ENCODE measurements around the gene POPDC3. TPM values are rescaled to one million over a fixed set of nuclear protein-coding genes. Genes with fewer than 3 reads are reported as not detected.

Gene POPDC3
- polyA plus RNA-seq, 4 donors: 0.21 to 0.54 (median 0.24) TPM; not detected in 1

DNA sequence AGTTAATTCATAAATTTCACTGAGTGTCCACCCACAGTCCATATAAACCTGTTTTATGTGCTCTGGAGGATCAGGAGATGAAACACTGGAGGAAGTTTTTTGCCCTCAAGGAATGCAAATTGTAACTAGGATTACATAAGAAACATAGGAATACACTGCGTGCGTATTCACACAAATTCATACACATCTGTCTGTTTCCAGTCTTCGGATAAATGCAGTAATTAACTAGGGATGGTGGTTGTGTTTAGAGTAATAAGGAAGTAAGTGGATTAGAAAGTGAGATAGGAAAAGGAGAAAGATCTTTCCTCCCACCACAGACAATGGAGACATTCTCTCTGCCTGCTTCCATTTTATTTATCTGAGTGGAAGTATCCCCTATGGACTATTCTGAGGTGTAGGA lies 35.7 kb upstream of the POPDC3 start:
- Histone ChIP-seq H3K27ac (ENCODE audit: low read depth in 1 of 3, low read length in 2 of 3) (no peak overlapping the region), H3K9me3 (ENCODE audit: control insufficient read depth in 2 of 2, insufficient read depth in 1 of 2, low read depth in 1 of 2, low read length in 1 of 2) (no peaks in the 10 kb centered on the region), H3K4me3 (ENCODE audit: low read depth in 1 of 3, low read length in 3 of 3) (peak overlapping the region in 1 of 3 donors; percentile 13), H3K27me3 (ENCODE audit: control insufficient read depth in 3 of 3, insufficient read depth in 3 of 3, low read length in 3 of 3) (no peaks in the 10 kb centered on the region), H3K36me3 (ENCODE audit: control insufficient read depth in 3 of 3, insufficient read depth in 2 of 3, low read depth in 1 of 3, low read length in 3 of 3) (no peaks in the 10 kb centered on the region), H3K4me1 (ENCODE audit: control insufficient read depth in 3 of 3, insufficient read depth in 2 of 3, low read depth in 1 of 3, low read length in 2 of 3) (no peaks in the 10 kb centered on the region)
- WGBS, 3 donors: 23 to 69% (median 32%) methylated on average over 3 of the region's 3 CpGs
- DNase-seq (peak; percentile 12 to 32), FAIRE-seq (no peak)

GRCh38 chr6:105214668-105215067 lies 34.9 kb upstream of the POPDC3 start:
- Histone ChIP-seq H3K27ac (ENCODE audit: low read depth in 1 of 3, low read length in 2 of 3) (no peak overlapping the region), H3K27me3 (ENCODE audit: control insufficient read depth in 3 of 3, insufficient read depth in 3 of 3, low read length in 3 of 3) (no peaks in the 10 kb centered on the region), H3K9me3 (ENCODE audit: control insufficient read depth in 2 of 2, insufficient read depth in 1 of 2, low read depth in 1 of 2, low read length in 1 of 2) (no peaks in the 10 kb centered on the region), H3K36me3 (ENCODE audit: control insufficient read depth in 3 of 3, insufficient read depth in 2 of 3, low read depth in 1 of 3, low read length in 3 of 3) (no peaks in the 10 kb centered on the region), H3K4me3 (ENCODE audit: low read depth in 1 of 3, low read length in 3 of 3) (no peak overlapping the region), H3K4me1 (ENCODE audit: control insufficient read depth in 3 of 3, insufficient read depth in 2 of 3, low read depth in 1 of 3, low read length in 2 of 3) (no peaks in the 10 kb centered on the region)
- no peak for DNase-seq
- FAIRE-seq: no peak

DNA sequence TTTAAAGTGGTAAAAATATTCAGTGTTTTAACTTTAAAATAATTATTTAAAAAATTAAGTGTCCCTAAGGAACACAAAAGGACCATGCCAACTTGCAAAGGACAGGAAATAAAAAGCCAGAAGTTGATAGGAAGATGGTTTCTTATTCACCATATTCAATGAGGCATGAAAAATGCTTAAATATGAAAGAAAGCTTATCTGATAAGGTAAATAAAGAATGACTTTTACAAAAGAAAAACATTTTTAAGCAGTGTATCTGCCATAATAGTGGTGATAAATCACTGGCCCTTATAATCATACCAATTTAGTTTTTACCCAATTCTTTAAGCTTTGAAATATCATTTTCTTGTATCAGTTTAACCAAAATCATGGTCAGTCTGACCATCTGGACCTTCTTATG lies 33.5 kb upstream of the POPDC3 start:
- FAIRE-seq (no peak), DNase-seq (no peak)
- Histone ChIP-seq H3K27ac (ENCODE audit: low read depth in 1 of 3, low read length in 2 of 3) (no peak overlapping the region), H3K27me3 (ENCODE audit: control insufficient read depth in 3 of 3, insufficient read depth in 3 of 3, low read length in 3 of 3) (no peaks in the 10 kb centered on the region), H3K36me3 (ENCODE audit: control insufficient read depth in 3 of 3, insufficient read depth in 2 of 3, low read depth in 1 of 3, low read length in 3 of 3) (no peaks in the 10 kb centered on the region), H3K9me3 (ENCODE audit: control insufficient read depth in 2 of 2, insufficient read depth in 1 of 2, low read depth in 1 of 2, low read length in 1 of 2) (no peaks in the 10 kb centered on the region), H3K4me3 (ENCODE audit: low read depth in 1 of 3, low read length in 3 of 3) (no peak overlapping the region), H3K4me1 (ENCODE audit: control insufficient read depth in 3 of 3, insufficient read depth in 2 of 3, low read depth in 1 of 3, low read length in 2 of 3) (no peaks in the 10 kb centered on the region)

DNA sequence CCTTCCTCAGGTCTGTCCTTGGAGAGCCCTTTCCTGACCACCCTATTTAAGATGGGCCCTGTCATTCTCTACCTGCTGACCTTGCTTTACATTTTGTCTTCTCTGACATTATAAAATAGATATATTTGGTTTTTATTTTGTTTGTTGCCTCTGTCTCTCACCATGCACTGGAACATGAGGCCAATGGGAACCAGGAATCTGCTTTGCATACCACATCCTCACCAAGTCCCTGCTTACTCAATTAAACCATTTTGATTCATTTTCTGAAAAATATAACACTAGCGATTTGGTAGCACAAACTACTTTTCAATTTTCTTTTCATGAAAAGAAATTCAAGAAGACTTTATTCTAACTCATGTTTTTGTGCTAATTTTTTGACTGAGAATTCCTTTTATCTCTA lies 32.8 kb upstream of the POPDC3 start:
- no peak for FAIRE-seq
- H3K4me3 ChIP-seq (ENCODE audit: low read depth in 1 of 3, low read length in 3 of 3): no peak overlapping the region
- H3K27me3 ChIP-seq (ENCODE audit: control insufficient read depth in 3 of 3, insufficient read depth in 3 of 3, low read length in 3 of 3): no peaks in the 10 kb centered on the region
- no peak overlapping the region for H3K27ac ChIP-seq (ENCODE audit: low read depth in 1 of 3, low read length in 2 of 3)
- H3K9me3 ChIP-seq (ENCODE audit: control insufficient read depth in 2 of 2, insufficient read depth in 1 of 2, low read depth in 1 of 2, low read length in 1 of 2): no peaks in the 10 kb centered on the region
- H3K4me1 ChIP-seq (ENCODE audit: control insufficient read depth in 3 of 3, insufficient read depth in 2 of 3, low read depth in 1 of 3, low read length in 2 of 3): no peaks in the 10 kb centered on the region
- 76 to 89% (median 81%) methylated on average over 1 of the region's 1 CpG for WGBS, 3 donors
- H3K36me3 ChIP-seq (ENCODE audit: control insufficient read depth in 3 of 3, insufficient read depth in 2 of 3, low read depth in 1 of 3, low read length in 3 of 3): no peaks in the 10 kb centered on the region
- DNase-seq: no peak

- no peak overlapping the region for H3K4me3 ChIP-seq (ENCODE audit: low read depth in 1 of 3, low read length in 3 of 3)
- DNase-seq: no peak
- H3K4me1 ChIP-seq (ENCODE audit: control insufficient read depth in 3 of 3, insufficient read depth in 2 of 3, low read depth in 1 of 3, low read length in 2 of 3): no peaks in the 10 kb centered on the region
- H3K27ac ChIP-seq (ENCODE audit: low read depth in 1 of 3, low read length in 2 of 3): no peak overlapping the region
- H3K27me3 ChIP-seq (ENCODE audit: control insufficient read depth in 3 of 3, insufficient read depth in 3 of 3, low read length in 3 of 3): no peaks in the 10 kb centered on the region
- H3K9me3 ChIP-seq (ENCODE audit: control insufficient read depth in 2 of 2, insufficient read depth in 1 of 2, low read depth in 1 of 2, low read length in 1 of 2): no peaks in the 10 kb centered on the region
- no peaks in the 10 kb centered on the region for H3K36me3 ChIP-seq (ENCODE audit: control insufficient read depth in 3 of 3, insufficient read depth in 2 of 3, low read depth in 1 of 3, low read length in 3 of 3)
- 84 to 90% (median 87%) methylated on average over 3 of the region's 3 CpGs for WGBS, 3 donors
- no peak for FAIRE-seq
Measured at GRCh38 chr6:105211831-105212230, 32.0 kb upstream of the POPDC3 start.

DNA sequence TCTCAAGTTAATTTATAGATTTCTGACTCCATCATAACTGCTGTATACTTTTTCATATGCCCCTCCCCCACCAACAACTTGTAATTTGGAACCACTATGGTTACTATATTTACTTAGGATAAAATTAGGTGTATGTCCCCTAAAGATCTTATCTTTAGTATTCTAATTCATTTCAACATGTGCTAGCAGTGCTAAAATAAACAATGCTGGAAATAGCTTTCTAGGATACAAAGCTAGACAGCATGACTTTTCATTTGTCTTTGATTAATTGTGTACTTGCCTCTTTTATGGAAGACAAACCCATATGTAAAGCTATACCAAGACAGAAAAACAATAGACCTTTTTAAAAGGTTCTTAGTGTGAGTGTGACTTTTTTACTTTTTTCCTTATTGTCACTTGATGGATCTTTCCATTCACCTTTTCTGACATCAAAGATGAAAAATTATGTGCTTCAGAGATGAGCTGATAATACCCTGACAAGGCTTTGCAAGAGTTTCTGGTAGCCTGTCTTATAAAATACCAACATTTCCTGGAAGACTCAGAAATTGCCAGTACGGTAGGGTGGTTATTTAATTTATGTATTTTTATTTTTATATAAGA lies 31.2 kb upstream of the POPDC3 start:
- no peaks in the 10 kb centered on the region for H3K9me3 ChIP-seq (ENCODE audit: control insufficient read depth in 2 of 2, insufficient read depth in 1 of 2, low read depth in 1 of 2, low read length in 1 of 2)
- WGBS, 3 donors: 90 to 94% (median 93%) methylated on average over 1 of the region's 1 CpG
- FAIRE-seq: no peak

DNA sequence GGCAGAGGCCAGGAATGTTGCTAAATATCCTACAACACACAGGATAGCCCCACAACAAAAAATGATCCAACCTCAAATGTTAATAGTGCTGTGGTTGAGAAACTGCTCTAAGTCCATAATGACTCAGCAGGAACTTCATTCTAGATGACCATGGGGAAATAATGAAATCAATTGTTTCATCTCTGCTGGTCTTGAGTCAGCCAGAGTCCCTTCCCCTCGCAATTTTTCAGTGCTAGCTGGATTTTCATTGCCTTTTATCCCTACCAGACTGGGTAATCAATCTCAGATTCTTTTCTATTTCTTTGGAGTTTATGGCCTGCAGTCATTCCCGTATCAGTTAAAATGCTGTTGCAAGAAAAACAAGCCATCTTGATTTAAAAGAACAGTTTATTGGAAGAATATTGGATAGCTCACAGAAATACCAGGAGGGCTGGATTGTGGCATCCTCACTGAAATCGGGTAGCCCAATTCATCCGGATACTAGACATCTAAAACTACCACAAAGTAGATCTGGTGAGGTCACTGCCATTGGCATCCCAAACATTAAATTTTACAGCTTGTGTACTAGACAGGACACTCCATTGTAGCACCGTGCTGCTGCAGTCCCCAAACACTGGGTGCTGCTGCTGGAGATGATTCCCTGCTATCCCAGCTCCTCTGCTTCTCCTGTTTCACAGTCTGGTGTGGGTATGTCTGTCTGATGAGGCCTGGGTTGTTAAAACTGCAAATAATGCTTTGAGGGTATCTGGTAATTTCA lies 30.3 kb upstream of the POPDC3 start:
- no peak overlapping the region for H3K4me3 ChIP-seq (ENCODE audit: low read depth in 1 of 3, low read length in 3 of 3)
- peak in 1 of 2 donors; percentile 20 for DNase-seq
- H3K27me3 ChIP-seq (ENCODE audit: control insufficient read depth in 3 of 3, insufficient read depth in 3 of 3, low read length in 3 of 3): no peaks in the 10 kb centered on the region
- H3K27ac ChIP-seq (ENCODE audit: low read depth in 1 of 3, low read length in 2 of 3): no peak overlapping the region
- no peak for FAIRE-seq
- H3K36me3 ChIP-seq (ENCODE audit: control insufficient read depth in 3 of 3, insufficient read depth in 2 of 3, low read depth in 1 of 3, low read length in 3 of 3): no peaks in the 10 kb centered on the region
- H3K9me3 ChIP-seq (ENCODE audit: control insufficient read depth in 2 of 2, insufficient read depth in 1 of 2, low read depth in 1 of 2, low read length in 1 of 2): no peaks in the 10 kb centered on the region
- H3K4me1 ChIP-seq (ENCODE audit: control insufficient read depth in 3 of 3, insufficient read depth in 2 of 3, low read depth in 1 of 3, low read length in 2 of 3): no peaks in the 10 kb centered on the region
- WGBS, 3 donors: 74 to 76% (median 76%) methylated on average over 5 of the region's 5 CpGs

More for the DNA sequence above, 31.2 kb upstream of the POPDC3 start:
- H3K27ac ChIP-seq (ENCODE audit: low read depth in 1 of 3, low read length in 2 of 3): no peak overlapping the region
- H3K27me3 ChIP-seq (ENCODE audit: control insufficient read depth in 3 of 3, insufficient read depth in 3 of 3, low read length in 3 of 3): no peaks in the 10 kb centered on the region
- no peaks in the 10 kb centered on the region for H3K36me3 ChIP-seq (ENCODE audit: control insufficient read depth in 3 of 3, insufficient read depth in 2 of 3, low read depth in 1 of 3, low read length in 3 of 3)
- no peak overlapping the region for H3K4me3 ChIP-seq (ENCODE audit: low read depth in 1 of 3, low read length in 3 of 3)
- no peaks in the 10 kb centered on the region for H3K4me1 ChIP-seq (ENCODE audit: control insufficient read depth in 3 of 3, insufficient read depth in 2 of 3, low read depth in 1 of 3, low read length in 2 of 3)
- no peak for DNase-seq

GRCh38 chr6:105207524-105208269 lies 27.9 kb upstream of the POPDC3 start:
- FAIRE-seq (no peak), DNase-seq (no peak)
- no peak overlapping the region for H3K4me3 ChIP-seq (ENCODE audit: low read depth in 1 of 3, low read length in 3 of 3)
- no peak overlapping the region for H3K27ac ChIP-seq (ENCODE audit: low read depth in 1 of 3, low read length in 2 of 3)
- no peaks in the 10 kb centered on the region for H3K27me3 ChIP-seq (ENCODE audit: control insufficient read depth in 3 of 3, insufficient read depth in 3 of 3, low read length in 3 of 3)
- H3K4me1 ChIP-seq (ENCODE audit: control insufficient read depth in 3 of 3, insufficient read depth in 2 of 3, low read depth in 1 of 3, low read length in 2 of 3): no peaks in the 10 kb centered on the region
- 90 to 93% (median 91%) methylated on average over 6 of the region's 6 CpGs for WGBS, 3 donors
- H3K9me3 ChIP-seq (ENCODE audit: control insufficient read depth in 2 of 2, insufficient read depth in 1 of 2, low read depth in 1 of 2, low read length in 1 of 2): no peaks in the 10 kb centered on the region
- no peaks in the 10 kb centered on the region for H3K36me3 ChIP-seq (ENCODE audit: control insufficient read depth in 3 of 3, insufficient read depth in 2 of 3, low read depth in 1 of 3, low read length in 3 of 3)
